Smooth muscle cell (in vitro differentiated cells): ENCODE measurements around the gene MACO1. TPM values are rescaled to one million over a fixed set of nuclear protein-coding genes. Genes with fewer than 3 reads are reported as not detected.

Experiments used
- DNase-seq: peaks from one replicate; lab custom pipeline; 2025; ENCODE audit not compliant: unreplicated experiment; lab: John Stamatoyannopoulos, UW
- H2AFZ ChIP-seq: fragments of 200-600 bp; sonication (generic); 2 replicates; pipeline ENCODE4 v1.6.0; 2016; ENCODE audit warnings: antibody characterized with exemption, low read depth, mild to moderate bottlenecking
- H3F3A ChIP-seq: fragments of 200-600 bp; sonication (generic); 2 replicates; pipeline ENCODE4 v1.6.0; 2017; ENCODE audit warnings: antibody characterized with exemption, low read depth
- H3K27ac ChIP-seq: fragments of 200-600 bp; sonication (generic); 2 replicates; pipeline ENCODE4 v1.5.1; 2016; ENCODE audit warnings: low read depth, mild to moderate bottlenecking
- H3K27me3 ChIP-seq: fragments of 200-600 bp; sonication (generic); 2 replicates; pipeline ENCODE4 v1.6.1; 2016; ENCODE audit warnings: low read depth, mild to moderate bottlenecking
- H3K36me3 ChIP-seq: fragments of 200-600 bp; sonication (generic); 2 replicates; pipeline ENCODE4 v1.5.1; 2016; ENCODE audit warnings: low read depth
- H3K4me1 ChIP-seq: fragments of 200-600 bp; sonication (generic); 2 replicates; pipeline ENCODE4 v1.5.1; 2016; ENCODE audit warnings: low read depth
- H3K4me2 ChIP-seq: fragments of 200-600 bp; sonication (generic); 2 replicates; pipeline ENCODE4 v1.6.0; 2016; ENCODE audit warnings: mild to moderate bottlenecking
- H3K4me3 ChIP-seq: fragments of 200-600 bp; sonication (generic); 2 replicates; pipeline ENCODE4 v1.5.1; 2016; ENCODE audit warnings: mild to moderate bottlenecking
- H3K79me2 ChIP-seq: fragments of 200-600 bp; sonication (generic); 2 replicates; pipeline ENCODE4 v1.6.0; 2016; ENCODE audit warnings: low read depth, mild to moderate bottlenecking
- H3K9ac ChIP-seq: fragments of 200-600 bp; sonication (generic); 2 replicates; pipeline ENCODE4 v1.6.0; 2016; ENCODE audit warnings: low read depth
- H3K9me3 ChIP-seq: fragments of 200-600 bp; sonication (generic); replicated peaks from 2 replicates; pipeline ENCODE4 v1.5.1; 2016; ENCODE audit warnings: low read depth
- H4K20me1 ChIP-seq: fragments of 200-600 bp; sonication (generic); 2 replicates; pipeline ENCODE4 v1.6.0; 2016; ENCODE audit warnings: low read depth
- WGBS: methylation state at CpG from one replicate; pipeline ENCODE4 v1.1.7; 2016; ENCODE audit warnings: low lambda C conversion rate; 5-methylcytosine and 5-hydroxymethylcytosine counted together
- polyA plus RNA-seq: library from polyadenylated mRNA; unstranded; fragments of >200 nt; fragmentation: Nextera tagmentation; extraction: Ambion mirVana; gene quantifications from 2 replicates; pipeline ENCODE4 v1.2.1, GENCODE V29; 2016
- total RNA-seq: library from RNA; depleted of rRNA; stranded (reverse); fragments of >200 nt; gene quantifications from 2 replicates; pipeline ENCODE4 v1.2.3, GENCODE V29; 2014
- TF ChIP-seq, protein P1 (sequence below): fragments of 200-600 bp; sonication (generic); IDR thresholded peaks from 2 replicates; pipeline ENCODE4 v1.5.1; 2017; ENCODE audit warnings: borderline replicate concordance, mild to moderate bottlenecking, antibody characterized with exemption; ENCODE audit not compliant: insufficient read depth, poor library complexity, severe bottlenecking

Gene MACO1
- total and polyA plus RNA-seq, 2 experiments from 2014 or later, result 19.8 to 29.8 TPM

DNA sequence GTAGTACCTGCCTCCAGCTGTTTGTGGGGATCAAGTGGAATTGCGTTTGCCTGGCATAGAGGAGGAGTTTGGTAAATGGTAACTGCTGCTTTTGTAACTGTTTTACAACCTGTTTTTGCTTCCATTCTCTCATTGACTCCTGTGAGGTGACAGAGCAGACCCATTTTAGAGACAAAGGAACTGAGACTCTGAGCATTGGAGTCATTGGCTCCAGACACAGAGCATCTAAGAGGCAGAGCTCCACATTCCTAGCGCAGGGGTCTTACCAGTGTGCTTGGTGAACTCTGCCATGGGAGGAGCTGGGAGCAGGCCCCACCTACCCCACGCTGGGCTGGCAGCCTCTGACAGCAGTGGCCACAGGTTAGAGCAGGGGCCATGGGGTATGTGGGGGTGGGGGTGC lies 115.1 kb downstream of the MACO1 start:
- WGBS, result 88% methylated on average over 3 of the region's 3 CpGs
- TF ChIP-seq, protein P1, sequence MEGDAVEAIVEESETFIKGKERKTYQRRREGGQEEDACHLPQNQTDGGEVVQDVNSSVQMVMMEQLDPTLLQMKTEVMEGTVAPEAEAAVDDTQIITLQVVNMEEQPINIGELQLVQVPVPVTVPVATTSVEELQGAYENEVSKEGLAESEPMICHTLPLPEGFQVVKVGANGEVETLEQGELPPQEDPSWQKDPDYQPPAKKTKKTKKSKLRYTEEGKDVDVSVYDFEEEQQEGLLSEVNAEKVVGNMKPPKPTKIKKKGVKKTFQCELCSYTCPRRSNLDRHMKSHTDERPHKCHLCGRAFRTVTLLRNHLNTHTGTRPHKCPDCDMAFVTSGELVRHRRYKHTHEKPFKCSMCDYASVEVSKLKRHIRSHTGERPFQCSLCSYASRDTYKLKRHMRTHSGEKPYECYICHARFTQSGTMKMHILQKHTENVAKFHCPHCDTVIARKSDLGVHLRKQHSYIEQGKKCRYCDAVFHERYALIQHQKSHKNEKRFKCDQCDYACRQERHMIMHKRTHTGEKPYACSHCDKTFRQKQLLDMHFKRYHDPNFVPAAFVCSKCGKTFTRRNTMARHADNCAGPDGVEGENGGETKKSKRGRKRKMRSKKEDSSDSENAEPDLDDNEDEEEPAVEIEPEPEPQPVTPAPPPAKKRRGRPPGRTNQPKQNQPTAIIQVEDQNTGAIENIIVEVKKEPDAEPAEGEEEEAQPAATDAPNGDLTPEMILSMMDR, result no peak
- peaks cover 58% of the 10 kb centered on the region for H4K20me1 ChIP-seq
- H3K9me3 ChIP-seq, result no peaks in the 10 kb centered on the region
- H3K4me2 ChIP-seq, result peak overlapping the region; percentile 87
- peaks cover 9% of the 10 kb centered on the region for H3F3A ChIP-seq
- no peak overlapping the region for H3K9ac ChIP-seq
- no peaks in the 10 kb centered on the region for H3K36me3 ChIP-seq
- no peak overlapping the region for H3K27ac ChIP-seq
- H3K4me1 ChIP-seq, result peaks cover 14% of the 10 kb centered on the region
- H2AFZ ChIP-seq, result no peak overlapping the region
- peaks cover 50% of the 10 kb centered on the region for H3K79me2 ChIP-seq
- no peak for DNase-seq
- H3K4me3 ChIP-seq, result no peak overlapping the region
- no peaks in the 10 kb centered on the region for H3K27me3 ChIP-seq

DNA sequence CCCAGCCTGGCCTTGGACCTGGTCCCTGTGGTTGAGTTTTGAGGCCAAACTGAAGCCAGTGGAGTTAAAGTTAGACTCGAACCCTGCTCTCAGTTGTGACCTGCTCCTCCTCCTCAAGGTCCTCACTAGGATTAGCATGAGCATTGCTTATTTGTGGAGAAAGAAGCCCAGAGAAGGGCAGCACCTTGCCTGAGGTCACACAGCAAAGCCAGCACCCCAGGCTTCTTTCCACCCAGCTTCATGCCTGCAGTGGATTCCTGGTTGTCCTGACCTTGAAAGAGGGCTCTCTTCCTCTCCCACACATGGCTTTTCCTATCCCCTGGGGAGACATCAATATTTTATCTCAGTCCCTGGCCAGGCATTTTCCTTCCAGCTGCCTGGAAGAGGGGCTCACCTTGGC lies 115.5 kb downstream of the MACO1 start:
- Histone ChIP-seq H3F3A (peaks cover 9% of the 10 kb centered on the region), H3K79me2 (peaks cover 55% of the 10 kb centered on the region), H3K27me3 (no peaks in the 10 kb centered on the region), H2AFZ (no peak overlapping the region), H3K4me3 (no peak overlapping the region), H3K27ac (no peak overlapping the region), H3K36me3 (no peaks in the 10 kb centered on the region), H4K20me1 (peaks cover 62% of the 10 kb centered on the region), H3K9me3 (no peaks in the 10 kb centered on the region), H3K9ac (no peak overlapping the region), H3K4me2 (no peak overlapping the region), H3K4me1 (peaks cover 14% of the 10 kb centered on the region)
- WGBS, result 100% methylated on average over 1 of the region's 1 CpG
- TF ChIP-seq, protein P1, result no peak
- DNase-seq, result no peak

DNA sequence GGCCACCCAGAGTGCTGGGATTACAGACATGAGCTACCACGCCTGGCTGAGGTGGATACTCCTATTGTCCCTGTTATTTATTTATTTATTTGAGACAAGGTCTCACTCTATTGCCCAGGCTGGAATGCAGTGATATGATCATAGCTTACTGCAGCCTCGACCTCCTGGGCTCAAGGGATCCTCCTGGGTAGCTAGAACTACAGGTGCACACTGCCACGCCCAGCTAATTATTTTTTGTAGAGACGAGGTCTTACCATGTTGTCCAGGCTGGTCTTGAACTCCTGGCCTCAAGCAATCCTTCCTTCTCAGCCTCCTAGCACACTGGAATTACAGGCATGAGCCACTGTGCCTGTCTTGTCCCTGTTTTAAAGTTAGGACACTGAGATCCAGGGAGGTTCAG lies 117.9 kb downstream of the MACO1 start:
- H3F3A ChIP-seq, result peaks cover 6% of the 10 kb centered on the region
- H4K20me1 ChIP-seq, result peaks cover 84% of the 10 kb centered on the region
- WGBS, result 87% methylated on average over 4 of the region's 4 CpGs

More for the DNA sequence above, 117.9 kb downstream of the MACO1 start:
- H3K4me2 ChIP-seq, result no peak overlapping the region
- no peak for DNase-seq
- H2AFZ ChIP-seq, result no peak overlapping the region
- H3K4me3 ChIP-seq, result no peak overlapping the region
- no peak overlapping the region for H3K9ac ChIP-seq
- H3K27ac ChIP-seq, result peak overlapping the region; percentile 35
- TF ChIP-seq, protein P1, result no peak
- H3K9me3 ChIP-seq, result no peaks in the 10 kb centered on the region
- peaks cover 76% of the 10 kb centered on the region for H3K79me2 ChIP-seq
- H3K27me3 ChIP-seq, result no peaks in the 10 kb centered on the region
- H3K36me3 ChIP-seq, result no peaks in the 10 kb centered on the region
- H3K4me1 ChIP-seq, result peaks cover 14% of the 10 kb centered on the region
